Activated CD4-positive, alpha-beta T cell treated with anti-CD3 and anti-CD28 coated beads, Interleukin-2, amount 10 ng/mL, durations not matched to agents 7 days and 5 days (primary cell): Measurements from ENCODE around the gene EN1. TPM values are rescaled to one million over a fixed set of nuclear protein-coding genes. Genes with fewer than 3 reads are reported as not detected.

Source experiments
- CTCF ChIA-PET: fragments of 350-600 bp; sonication (Branson Sonifier 250); formaldehyde crosslinking; loops from one replicate; lab custom pipeline; 2021; ENCODE audit warnings: antibody characterized with exemption; lab: Charles Lee
- POLR2A ChIA-PET: fragments of 350-600 bp; sonication (Branson Sonifier 250); formaldehyde crosslinking; loops from one replicate; lab custom pipeline; 2021; ENCODE audit warnings: antibody characterized with exemption; lab: Charles Lee
- DNase-seq: peaks from one replicate; pipeline ENCODE4 v3.0.0-alpha.2; 2020
- H3K27ac Mint-ChIP-seq: one replicate; pipeline ENCODE4 v1.8.0; 2021; ENCODE audit warnings: mild to moderate bottlenecking, moderate library complexity, mixed read lengths
- H3K27me3 Mint-ChIP-seq: one replicate; pipeline ENCODE4 v1.8.0; 2021; ENCODE audit warnings: mixed read lengths
- H3K36me3 Mint-ChIP-seq: one replicate; pipeline ENCODE4 v1.8.0; 2021; ENCODE audit warnings: low read depth, mixed read lengths
- H3K4me1 Mint-ChIP-seq: one replicate; pipeline ENCODE4 v1.8.0; 2021; ENCODE audit warnings: mixed read lengths
- H3K4me3 Mint-ChIP-seq: one replicate; pipeline ENCODE4 v1.8.0; 2021; ENCODE audit warnings: mild to moderate bottlenecking, moderate library complexity, mixed read lengths
- H3K9me3 Mint-ChIP-seq: one replicate; pipeline ENCODE4 v1.8.0; 2021; ENCODE audit warnings: mixed read lengths
- total RNA-seq, 2 experiments: library from RNA; stranded (reverse); gene quantifications; one replicate each; pipeline ENCODE4 v1.2.3, GENCODE V29; 2021

Gene EN1
- total RNA-seq, 2 experiments from 2014 or later = not detected

DNA sequence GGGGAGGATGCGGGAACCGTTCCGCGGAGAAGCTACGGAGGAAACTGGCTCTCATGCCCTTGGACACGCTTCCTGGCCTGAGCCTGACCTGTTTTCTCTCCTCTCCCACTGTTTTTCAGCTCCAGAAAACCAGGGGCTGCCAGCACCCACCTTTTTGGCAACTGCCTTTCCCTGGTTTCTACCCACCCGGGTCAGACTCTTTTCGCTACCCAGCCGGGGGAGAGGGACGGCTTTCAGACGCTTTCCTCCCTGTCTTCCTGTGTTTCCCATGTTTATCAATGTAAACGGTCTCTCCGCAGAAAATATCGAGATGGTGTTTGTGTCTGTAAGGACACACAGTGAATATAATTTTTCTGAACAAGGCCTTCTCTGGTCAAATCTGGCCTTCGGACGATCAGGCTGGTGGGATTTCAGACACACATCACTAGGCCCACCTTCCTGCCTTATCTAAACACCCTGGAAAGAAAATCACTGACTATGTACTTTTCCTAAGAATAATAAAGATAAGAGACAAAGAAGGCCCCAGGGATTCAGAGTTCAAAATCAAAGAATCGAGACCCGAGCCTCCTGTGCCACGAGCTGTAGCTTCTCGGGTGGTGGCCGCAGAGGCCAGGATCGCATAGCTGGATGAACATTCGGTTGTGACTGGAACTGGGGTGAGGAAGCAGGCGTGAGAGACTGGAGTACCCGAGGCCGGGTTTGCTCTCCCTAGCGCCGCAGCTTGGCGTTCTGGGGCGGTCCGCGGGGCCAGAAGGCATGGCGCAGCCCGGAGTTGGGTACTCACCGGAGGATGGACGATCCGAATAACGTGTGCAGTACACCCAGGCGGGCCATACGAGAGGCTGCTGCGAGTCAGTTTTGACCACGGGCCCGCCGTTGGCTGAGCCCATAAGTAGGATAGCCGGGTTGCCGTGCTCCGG, 1.7 kb downstream of the EN1 start:
- Mint-ChIP-seq H3K27ac (peak overlapping the region; percentile 66), H3K36me3 (peaks cover 13% of the 10 kb centered on the region), H3K4me1 (peaks cover 19% of the 10 kb centered on the region), H3K27me3 (peaks cover 78% of the 10 kb centered on the region), H3K9me3 (no peaks in the 10 kb centered on the region), H3K4me3 (peak overlapping the region; percentile 47)
- ChIA-PET CTCF (interaction anchor here (1.8 kb wide), 1 partner anchor 10 kb away, joined by 13 read pairs; no protein-coding TSS in a partner anchor), POLR2A (no interaction called here)
- DNase-seq = no peak

DNA sequence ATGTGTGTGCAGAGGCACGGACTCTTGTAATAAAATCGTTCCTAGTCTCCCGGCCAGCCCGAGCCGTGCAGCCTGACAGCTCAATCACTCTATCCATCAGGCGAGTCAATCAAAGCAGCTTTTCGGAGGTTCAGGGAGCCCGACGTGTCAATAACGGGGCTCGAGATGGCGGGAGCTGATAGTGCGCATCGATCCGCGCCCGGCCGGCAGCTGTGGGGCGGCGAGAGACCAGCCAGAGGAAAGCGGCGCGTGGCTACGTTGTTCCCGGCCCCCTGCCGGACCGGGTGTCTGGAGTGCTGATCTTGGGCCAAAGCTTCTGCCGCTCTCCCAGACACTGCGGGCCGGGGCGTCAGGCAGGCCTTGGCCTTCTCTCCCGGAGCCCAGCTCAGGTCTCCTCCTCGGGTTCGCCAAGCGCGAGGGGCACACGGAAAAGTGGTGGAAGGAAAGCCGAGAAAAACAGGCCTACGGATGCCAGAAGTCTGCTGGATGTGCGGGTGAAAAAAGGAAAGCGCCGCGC, 2.4 kb downstream of the EN1 start:
- ChIA-PET POLR2A (no interaction called here), CTCF (interaction anchor here (1.8 kb wide), 1 partner anchor 10 kb away, joined by 13 read pairs; no protein-coding TSS in a partner anchor)
- DNase-seq = no peak
- peaks cover 13% of the 10 kb centered on the region for H3K36me3 Mint-ChIP-seq
- H3K27ac Mint-ChIP-seq = peak overlapping the region; percentile 54
- no peak overlapping the region for H3K4me3 Mint-ChIP-seq
- peaks cover 78% of the 10 kb centered on the region for H3K27me3 Mint-ChIP-seq
- no peaks in the 10 kb centered on the region for H3K9me3 Mint-ChIP-seq
- H3K4me1 Mint-ChIP-seq = peaks cover 19% of the 10 kb centered on the region

DNA sequence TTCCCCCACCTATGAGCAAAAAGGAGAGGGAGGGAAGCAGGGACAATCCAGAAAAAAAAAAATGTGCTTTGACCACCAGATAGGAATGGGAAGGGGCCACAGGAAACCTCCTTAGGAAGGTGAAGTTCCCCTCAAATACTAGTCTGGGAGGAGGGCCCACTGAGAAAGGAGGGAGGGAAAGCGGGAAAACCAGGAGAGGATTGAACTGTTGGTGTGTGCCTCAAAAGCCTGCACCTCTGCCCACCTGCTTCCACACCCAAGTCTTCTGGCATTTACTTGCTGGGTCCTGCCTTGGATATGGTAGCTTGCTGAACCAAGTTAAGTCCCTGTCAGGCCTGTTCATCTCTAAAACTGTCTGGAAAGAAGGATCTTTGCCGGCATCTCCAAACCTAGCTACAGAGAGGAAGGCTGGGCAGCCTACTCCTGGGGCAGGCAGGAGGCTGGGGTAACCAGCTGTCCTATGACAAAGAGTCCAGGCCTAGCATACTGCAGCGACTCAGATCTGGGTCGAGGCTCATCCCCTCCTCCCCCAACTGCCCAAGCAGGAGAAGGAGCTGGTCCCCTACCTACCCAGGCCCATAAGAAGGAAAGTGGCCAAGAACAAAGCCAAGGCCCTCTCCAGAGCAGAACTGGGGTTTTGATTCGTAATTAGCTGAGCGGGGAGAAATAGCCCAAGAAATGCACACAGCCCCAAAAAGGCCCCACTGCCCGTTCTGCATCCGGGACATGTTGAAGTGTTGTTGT, 3.0 kb downstream of the EN1 start:
- Mint-ChIP-seq H3K27me3 (peaks cover 78% of the 10 kb centered on the region), H3K4me3 (no peak overlapping the region), H3K9me3 (no peaks in the 10 kb centered on the region), H3K4me1 (peaks cover 19% of the 10 kb centered on the region), H3K27ac (no peak overlapping the region), H3K36me3 (peaks cover 13% of the 10 kb centered on the region)
- ChIA-PET CTCF (interaction anchor here (1.0 to 1.8 kb wide), 3 partner anchors 9 to 12 kb away, joined by 4 to 13 read pairs (median 4); no protein-coding TSS in a partner anchor), POLR2A (no interaction called here)
- no peak for DNase-seq

DNA sequence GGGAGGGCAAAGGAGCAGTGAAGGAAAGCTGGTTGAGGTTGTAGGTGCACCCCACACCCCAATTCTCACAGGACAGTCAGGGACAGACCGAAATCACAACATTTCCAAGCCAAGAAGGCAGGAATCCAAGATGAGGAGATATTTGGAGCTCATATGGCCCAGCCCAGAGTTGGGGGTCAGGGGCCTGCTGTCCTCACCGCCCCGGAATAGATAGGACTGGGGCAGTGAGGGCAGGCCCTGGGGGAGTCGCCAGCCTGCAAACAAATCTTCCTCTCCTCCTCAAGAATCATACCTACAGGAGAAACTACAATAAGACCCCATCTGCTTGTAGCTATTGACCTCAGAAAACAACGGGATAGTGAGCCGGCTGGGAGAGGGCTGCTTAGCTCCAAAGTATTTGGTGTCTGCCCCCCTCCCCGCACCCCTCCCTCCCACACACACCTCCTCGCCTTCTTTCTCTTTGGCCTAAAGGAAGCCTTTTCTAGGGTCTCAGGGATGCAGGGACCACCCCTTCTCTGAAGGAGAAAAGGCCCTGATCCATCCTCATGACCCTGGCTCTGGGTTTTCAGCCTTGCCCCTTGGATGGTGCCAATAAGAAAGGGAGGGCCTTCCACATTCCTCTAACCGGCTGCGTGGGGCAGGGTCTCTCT, 3.8 kb downstream of the EN1 start:
- H3K27ac Mint-ChIP-seq = no peak overlapping the region
- ChIA-PET POLR2A (no interaction called here), CTCF (interaction anchor here (1.0 to 1.7 kb wide), 2 partner anchors 10 to 12 kb away, joined by 4 read pairs; no protein-coding TSS in a partner anchor)
- H3K27me3 Mint-ChIP-seq = peaks cover 77% of the 10 kb centered on the region
- peaks cover 19% of the 10 kb centered on the region for H3K4me1 Mint-ChIP-seq
- peaks cover 13% of the 10 kb centered on the region for H3K36me3 Mint-ChIP-seq
- no peak overlapping the region for H3K4me3 Mint-ChIP-seq
- H3K9me3 Mint-ChIP-seq = no peaks in the 10 kb centered on the region
- no peak for DNase-seq

DNA sequence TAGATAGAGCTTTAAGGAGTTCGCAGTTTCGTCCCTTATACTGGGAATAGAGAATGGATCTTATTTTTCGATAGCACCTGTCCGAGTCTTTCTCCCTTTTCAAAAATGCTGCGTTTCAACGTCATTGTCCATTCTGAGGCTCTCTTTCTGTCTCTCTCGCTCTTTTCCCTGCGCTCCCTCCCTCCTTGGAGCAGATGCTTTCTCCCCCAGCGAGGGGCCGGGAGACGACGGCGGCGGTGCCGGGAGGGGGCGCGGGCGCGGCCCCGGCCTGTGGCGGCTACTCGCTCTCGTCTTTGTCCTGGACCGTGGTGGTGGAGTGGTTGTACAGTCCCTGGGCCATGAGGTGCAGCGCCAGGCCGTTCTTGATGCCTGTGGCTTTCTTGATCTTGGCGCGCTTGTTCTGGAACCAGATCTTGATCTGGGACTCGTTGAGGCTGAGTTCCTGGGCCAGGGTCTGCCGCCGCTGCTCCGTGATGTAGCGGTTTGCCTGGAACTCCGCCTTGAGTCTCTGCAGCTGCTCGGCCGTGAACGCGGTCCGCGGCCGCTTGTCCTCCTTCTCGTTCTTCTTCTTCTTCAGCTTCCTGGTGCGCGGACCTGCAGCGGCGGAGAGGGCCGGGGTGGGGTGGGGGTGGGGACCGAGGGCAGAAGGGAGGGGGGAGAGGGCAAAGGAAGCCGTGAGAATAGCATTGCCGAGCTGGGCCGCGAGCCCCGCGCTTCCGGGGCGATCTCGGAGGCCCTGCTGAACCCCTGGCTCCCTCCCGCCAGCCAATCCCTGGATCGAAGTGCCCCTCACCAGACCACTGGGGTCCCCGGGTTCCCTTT, 4.6 kb downstream of the EN1 start:
- H3K27ac Mint-ChIP-seq = no peak overlapping the region
- H3K9me3 Mint-ChIP-seq = no peaks in the 10 kb centered on the region
- peaks cover 77% of the 10 kb centered on the region for H3K27me3 Mint-ChIP-seq
- no peak for DNase-seq
- H3K4me1 Mint-ChIP-seq = peaks cover 15% of the 10 kb centered on the region
- H3K4me3 Mint-ChIP-seq = no peak overlapping the region
- ChIA-PET CTCF (interaction anchor here (1.0 to 1.7 kb wide), 3 partner anchors 10 to 13 kb away, joined by 3 to 4 read pairs (median 4); no protein-coding TSS in a partner anchor), POLR2A (no interaction called here)
- peaks cover 8% of the 10 kb centered on the region for H3K36me3 Mint-ChIP-seq

DNA sequence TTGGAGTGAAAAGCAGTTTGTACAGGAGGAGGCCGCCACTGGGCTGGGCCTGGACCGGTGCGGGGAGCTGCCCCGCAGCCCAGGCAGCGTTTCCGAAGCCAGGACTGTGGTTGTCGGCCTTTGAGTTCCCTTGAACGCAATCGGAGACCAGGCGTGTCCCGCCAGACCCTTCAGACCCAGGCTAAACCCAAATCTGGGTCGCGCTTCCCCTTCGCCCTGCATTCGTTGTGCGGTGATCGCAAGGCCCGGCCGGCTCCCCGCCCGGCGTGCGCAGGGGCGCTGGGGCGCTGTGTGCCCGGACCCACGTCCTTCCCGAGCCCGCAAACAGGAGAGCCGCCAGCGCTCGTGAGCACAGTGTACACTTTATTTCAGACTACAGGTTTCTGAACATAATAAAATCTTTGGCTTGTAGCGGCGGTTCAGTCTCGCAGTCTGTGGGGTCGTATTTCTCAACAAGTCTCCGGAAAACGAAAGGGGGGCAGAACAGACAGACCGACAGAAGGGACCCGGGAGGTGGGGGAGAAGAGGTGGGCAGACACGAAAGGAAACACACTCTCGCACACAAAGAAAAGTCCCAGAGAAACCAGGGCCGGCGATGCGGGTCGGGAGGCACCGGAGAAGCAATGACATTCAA, 5.5 kb downstream of the EN1 start:
- H3K27me3 Mint-ChIP-seq = peaks cover 80% of the 10 kb centered on the region
- no peak overlapping the region for H3K27ac Mint-ChIP-seq
- H3K36me3 Mint-ChIP-seq = peaks cover 7% of the 10 kb centered on the region
- peak overlapping the region; percentile 64 for H3K4me3 Mint-ChIP-seq
- CTCF ChIA-PET = interaction anchor here (1.0 kb wide), 1 partner anchor 13 kb away, joined by 3 read pairs; no protein-coding TSS in a partner anchor
- POLR2A ChIA-PET = no interaction called here
- DNase-seq = no peak
- peaks cover 14% of the 10 kb centered on the region for H3K4me1 Mint-ChIP-seq
- H3K9me3 Mint-ChIP-seq = no peaks in the 10 kb centered on the region

DNA sequence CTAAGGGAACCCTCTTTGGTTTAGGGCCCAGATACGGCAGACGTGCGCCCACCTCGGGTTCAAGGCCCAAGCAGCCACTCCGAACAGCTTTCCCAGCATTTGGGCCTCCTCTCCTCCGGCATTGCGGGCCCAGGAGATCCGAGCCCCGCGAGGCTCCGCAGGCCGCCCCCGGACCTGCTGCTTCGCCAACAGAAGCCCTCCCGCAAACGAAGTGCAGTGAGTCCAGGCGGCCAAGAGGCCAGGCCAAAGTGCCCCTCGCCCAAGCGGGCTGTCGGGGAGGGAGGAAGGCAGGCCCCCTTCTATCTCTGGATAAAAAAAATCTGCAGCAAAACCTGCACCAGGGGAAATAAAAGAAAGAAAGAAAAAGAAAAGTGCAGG, 6.0 kb downstream of the EN1 start:
- H3K27ac Mint-ChIP-seq = peak overlapping the region; percentile 5
- ChIA-PET POLR2A (no interaction called here), CTCF (interaction anchor here (0.9 kb wide), 1 partner anchor 8 kb away, joined by 3 read pairs; no protein-coding TSS in a partner anchor)
- H3K36me3 Mint-ChIP-seq = peaks cover 7% of the 10 kb centered on the region
- peaks cover 14% of the 10 kb centered on the region for H3K4me1 Mint-ChIP-seq
- peaks cover 85% of the 10 kb centered on the region for H3K27me3 Mint-ChIP-seq
- no peak overlapping the region for H3K4me3 Mint-ChIP-seq
- DNase-seq = no peak
- H3K9me3 Mint-ChIP-seq = no peaks in the 10 kb centered on the region

DNA sequence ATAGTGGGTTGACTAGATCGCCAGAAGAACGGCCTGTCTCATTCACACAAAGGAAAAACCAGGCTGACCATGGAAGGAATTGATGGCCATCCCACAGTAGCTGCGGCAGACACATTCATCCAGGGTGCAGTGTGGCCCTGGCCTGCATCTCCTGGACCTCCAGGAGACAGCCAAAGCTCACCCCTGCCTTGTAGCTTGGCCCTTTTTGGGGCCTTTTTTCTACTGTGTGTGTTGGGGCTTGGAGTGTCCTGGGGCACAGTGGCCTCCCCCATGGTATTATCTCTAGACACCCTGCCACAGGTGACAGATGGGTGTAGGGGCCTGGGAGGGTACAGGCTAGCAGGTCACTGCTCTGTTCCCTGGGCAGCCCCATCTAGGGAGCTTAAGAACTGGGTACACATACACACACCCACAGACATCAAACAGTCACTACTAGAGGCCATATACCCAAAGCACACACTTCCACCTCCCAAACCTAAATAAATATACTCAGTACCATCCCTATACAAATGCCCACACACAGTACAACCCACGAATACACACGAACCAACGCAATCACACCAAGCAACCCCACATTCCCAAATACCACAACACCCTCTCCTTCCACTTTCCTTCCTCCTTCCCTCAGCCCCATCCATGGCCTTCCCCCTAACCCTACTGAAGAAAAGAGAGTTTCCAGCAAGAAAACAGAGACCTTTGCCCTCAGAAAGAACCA, 8.6 kb downstream of the EN1 start:
- Mint-ChIP-seq H3K4me1 (peaks cover 7% of the 10 kb centered on the region), H3K4me3 (no peak overlapping the region), H3K27me3 (peaks cover 81% of the 10 kb centered on the region)

DNA sequence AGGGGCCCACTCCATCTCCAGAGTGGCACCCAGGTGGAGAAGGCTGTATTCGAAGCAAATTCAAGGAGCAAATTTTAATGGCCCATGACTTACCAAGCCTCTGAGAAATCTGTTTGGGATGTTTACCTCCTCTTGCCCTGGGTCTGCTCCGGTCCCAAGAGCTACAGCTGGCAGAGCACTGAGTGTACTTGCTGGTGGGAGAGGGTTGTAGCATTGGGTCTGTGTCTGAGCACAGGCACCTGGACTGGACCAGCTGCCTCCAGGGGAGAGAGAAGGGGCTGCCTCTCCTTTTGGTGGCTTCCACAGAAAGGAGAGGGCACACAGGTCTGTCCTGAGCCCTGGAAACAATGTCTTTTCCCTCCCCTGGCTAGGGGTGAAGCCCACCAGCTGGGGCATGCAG, 9.8 kb downstream of the EN1 start:
- Mint-ChIP-seq H3K27ac (no peak overlapping the region), H3K9me3 (no peaks in the 10 kb centered on the region), H3K36me3 (no peaks in the 10 kb centered on the region), H3K4me3 (no peak overlapping the region), H3K27me3 (peaks cover 84% of the 10 kb centered on the region), H3K4me1 (peaks cover 5% of the 10 kb centered on the region)
- POLR2A ChIA-PET = no interaction called here
- CTCF ChIA-PET = interaction anchor here (1.0 kb wide), 1 partner anchor 18 kb away, joined by 3 read pairs; no protein-coding TSS in a partner anchor
- DNase-seq = no peak

More for the DNA sequence above, 8.6 kb downstream of the EN1 start:
- no peak for DNase-seq
- Mint-ChIP-seq H3K27ac (no peak overlapping the region), H3K36me3 (no peaks in the 10 kb centered on the region), H3K9me3 (no peaks in the 10 kb centered on the region)
- POLR2A ChIA-PET = no interaction called here
- CTCF ChIA-PET = no interaction called here

DNA sequence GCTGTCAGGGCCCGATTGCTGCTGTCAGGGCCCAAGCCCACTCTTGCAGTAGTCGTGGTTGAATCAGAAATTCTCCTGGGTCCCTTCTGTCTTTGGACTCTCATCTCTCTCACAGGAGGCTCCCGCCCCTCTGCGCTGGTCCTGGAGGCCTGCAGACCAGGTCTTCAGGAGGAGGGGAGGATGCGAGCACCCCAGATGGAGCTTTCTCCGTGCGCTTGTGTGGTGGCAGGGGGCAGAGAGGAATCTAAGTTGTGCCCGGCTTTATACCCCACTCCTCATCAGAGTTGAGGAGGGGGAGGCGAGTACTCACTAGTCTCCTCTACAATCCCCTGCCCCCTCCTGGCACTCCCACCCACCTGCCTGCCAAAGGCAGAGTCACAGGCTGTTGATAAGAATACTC, 10.4 kb downstream of the EN1 start:
- peaks cover 85% of the 10 kb centered on the region for H3K27me3 Mint-ChIP-seq
- ChIA-PET POLR2A (no interaction called here), CTCF (interaction anchor here (1.0 kb wide), 1 partner anchor 18 kb away, joined by 3 read pairs; no protein-coding TSS in a partner anchor)
- H3K9me3 Mint-ChIP-seq = no peaks in the 10 kb centered on the region
- peaks cover 3% of the 10 kb centered on the region for H3K4me1 Mint-ChIP-seq
- DNase-seq = no peak
- H3K27ac Mint-ChIP-seq = no peak overlapping the region
- no peak overlapping the region for H3K4me3 Mint-ChIP-seq
- no peaks in the 10 kb centered on the region for H3K36me3 Mint-ChIP-seq
